Right atrium auricular region (tissue), 2 donors: Measurements from ENCODE around the gene VPS50. TPM values are rescaled to one million over a fixed set of nuclear protein-coding genes. Genes with fewer than 3 reads are reported as not detected.
A peak's percentile ranks its signal among the peaks of the same experiment; 100 is the strongest.

Source experiments
- DNase-seq: peaks from one replicate; pipeline ENCODE4 v3.0.0-alpha.2; 2019; ENCODE audit warnings: low spot score
- H3K27ac ChIP-seq, 2 donors: fragments of 200-600 bp; sonication (generic); 1 replicate in 1 of 2; 2 replicates in 1 of 2; pipeline ENCODE4 v1.5.1; 2016 to 2019
- H3K27me3 ChIP-seq, 2 donors: fragments of 200-600 bp; sonication (generic); one replicate each; pipeline versions ENCODE4 v1.5.1 to v1.6.0; 2017 to 2019
- H3K36me3 ChIP-seq: fragments of 200-600 bp; sonication (generic); one replicate; pipeline ENCODE4 v1.5.1; 2016
- H3K4me1 ChIP-seq, 2 donors: fragments of 200-600 bp; sonication (generic); one replicate each; pipeline versions ENCODE4 v1.5.1 to v1.6.0; 2017 to 2019
- H3K4me3 ChIP-seq, 2 donors: fragments of 200-600 bp; sonication (generic); 1 replicate in 1 of 2; 2 replicates in 1 of 2; pipeline ENCODE4 v1.5.1; 2017 to 2019; ENCODE audit warnings: mild to moderate bottlenecking in 1 of 2, moderate library complexity in 1 of 2
- H3K9me3 ChIP-seq, 2 donors: fragments of 200-600 bp; sonication (generic); one replicate each; pipeline ENCODE4 v1.5.1; 2019
- CTCF ChIP-seq, 2 donors: fragments of 200-600 bp; sonication (generic); IDR thresholded peaks; one replicate each; pipeline ENCODE4 v1.5.1; 2019; ENCODE audit warnings: antibody characterized with exemption in 2 of 2
- total RNA-seq, 2 donors: library from RNA; depleted of rRNA; stranded (reverse); fragments of >200 nt; gene quantifications; one replicate each; pipeline ENCODE4 v1.1.0, GENCODE V29; 2016

VPS50 gene
- total RNA-seq, 2 donors from 2014 or later, result 8.8 to 22.7 TPM

GRCh38 chr7:93373537-93373936, 141.4 kb downstream of the VPS50 start:
- Histone ChIP-seq H3K9me3 (no peaks in the 10 kb centered on the region), H3K27ac (no peak overlapping the region), H3K4me1 (no peaks in the 10 kb centered on the region), H3K27me3 (no peaks in the 10 kb centered on the region), H3K36me3 (no peaks in the 10 kb centered on the region), H3K4me3 (no peak overlapping the region)
- no peak for DNase-seq
- TF ChIP-seq CTCF (IDR thresholded peaks at IDR 0.05), result no peak

DNA sequence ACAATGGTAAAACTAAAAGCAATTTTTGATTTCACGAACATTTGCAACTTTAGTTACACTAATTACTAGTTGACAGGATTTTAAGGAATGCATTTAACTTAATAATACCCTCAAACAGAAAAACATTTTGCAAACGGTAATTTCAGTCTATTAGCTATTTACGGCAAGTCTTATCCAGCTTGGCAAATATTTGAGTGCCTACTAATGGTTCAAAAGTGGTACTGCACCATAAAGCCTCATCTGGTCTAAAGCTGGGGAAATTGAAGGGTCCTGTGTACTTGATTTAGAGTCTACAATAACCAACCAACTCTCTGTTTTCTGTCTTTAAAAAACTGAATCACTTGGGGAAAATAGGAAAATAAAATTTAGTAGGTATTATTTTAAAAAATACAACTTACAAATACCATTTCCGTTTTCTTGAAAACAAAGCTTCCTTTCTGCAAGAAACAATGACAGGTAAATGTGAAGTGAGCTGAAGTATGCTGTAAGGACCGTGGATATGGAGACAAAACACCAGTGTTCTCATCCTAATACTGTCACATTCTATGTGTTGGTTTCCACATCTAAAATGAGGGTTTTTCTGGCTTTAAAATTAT, 142.3 kb downstream of the VPS50 start:
- no peak for DNase-seq
- Histone ChIP-seq H3K36me3 (no peaks in the 10 kb centered on the region), H3K27me3 (no peaks in the 10 kb centered on the region), H3K4me1 (no peaks in the 10 kb centered on the region), H3K27ac (no peak overlapping the region), H3K9me3 (no peaks in the 10 kb centered on the region), H3K4me3 (no peak overlapping the region)
- TF ChIP-seq CTCF (IDR thresholded peaks at IDR 0.05), result peak in 1 of 2 donors; percentile 65

GRCh38 chr7:93375603-93376002, 143.4 kb downstream of the VPS50 start:
- DNase-seq, result no peak
- Histone ChIP-seq H3K4me1 (no peaks in the 10 kb centered on the region), H3K27me3 (no peaks in the 10 kb centered on the region), H3K9me3 (no peaks in the 10 kb centered on the region), H3K36me3 (no peaks in the 10 kb centered on the region), H3K27ac (no peak overlapping the region), H3K4me3 (no peak overlapping the region)
- TF ChIP-seq CTCF (IDR thresholded peaks at IDR 0.05), result no peak

GRCh38 chr7:93378131-93378760, 146.1 kb downstream of the VPS50 start:
- no peaks in the 10 kb centered on the region for H3K4me1 ChIP-seq
- no peaks in the 10 kb centered on the region for H3K9me3 ChIP-seq
- H3K27me3 ChIP-seq, result no peaks in the 10 kb centered on the region
- DNase-seq, result no peak
- no peak overlapping the region for H3K4me3 ChIP-seq
- TF ChIP-seq CTCF (IDR thresholded peaks at IDR 0.05), result no peak
- H3K36me3 ChIP-seq, result no peaks in the 10 kb centered on the region
- no peak overlapping the region for H3K27ac ChIP-seq

- DNase-seq, result no peak
- H3K36me3 ChIP-seq, result no peaks in the 10 kb centered on the region
- H3K27me3 ChIP-seq, result no peaks in the 10 kb centered on the region
- no peak overlapping the region for H3K4me3 ChIP-seq
- TF ChIP-seq CTCF (IDR thresholded peaks at IDR 0.05), result no peak
- H3K4me1 ChIP-seq, result no peaks in the 10 kb centered on the region
- no peak overlapping the region for H3K27ac ChIP-seq
- H3K9me3 ChIP-seq, result no peaks in the 10 kb centered on the region
These were observed 150.2 kb downstream of the VPS50 start for GRCh38 chr7:93382362-93382761.

- H3K36me3 ChIP-seq, result no peaks in the 10 kb centered on the region
- no peaks in the 10 kb centered on the region for H3K9me3 ChIP-seq
- H3K27me3 ChIP-seq, result no peaks in the 10 kb centered on the region
- H3K27ac ChIP-seq, result no peak overlapping the region
- no peak for DNase-seq
- TF ChIP-seq CTCF (IDR thresholded peaks at IDR 0.05), result no peak
- H3K4me1 ChIP-seq, result no peaks in the 10 kb centered on the region
- H3K4me3 ChIP-seq, result no peak overlapping the region
These were observed 158.5 kb downstream of the VPS50 start for GRCh38 chr7:93390660-93391059.
